GM18858 (cell line): ENCODE data around the gene ENOX1.

Experiments
- ATAC-seq: cut with Tn5 transposase; IDR thresholded peaks from one replicate; pipeline ENCODE4 v1.9.1; 2021; ENCODE audit not compliant: unreplicated experiment

Gene ENOX1

DNA sequence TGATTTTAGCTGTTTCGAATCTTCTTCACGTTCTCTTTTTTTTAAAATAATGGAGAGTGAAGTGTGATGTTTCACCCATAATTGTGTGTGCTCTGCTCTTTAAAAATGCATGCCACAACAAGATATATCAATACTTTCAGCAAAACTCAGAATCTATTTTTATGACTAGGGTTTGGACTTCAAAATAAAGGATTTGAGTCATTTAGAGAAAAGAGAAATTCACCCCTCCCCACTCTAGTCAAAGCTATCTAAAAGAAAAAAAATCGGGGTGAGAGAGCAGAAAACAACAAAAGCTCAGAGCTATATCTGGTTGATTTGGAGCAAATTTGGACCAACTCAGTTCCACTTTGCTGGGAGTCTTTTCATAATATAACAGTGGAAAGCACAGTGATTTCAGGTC lies 518.9 kb downstream of the ENOX1 start:
- ATAC-seq, result no peak

GRCh38 chr13:43266936-43267615 lies 519.7 kb downstream of the ENOX1 start:
- no peak for ATAC-seq

DNA sequence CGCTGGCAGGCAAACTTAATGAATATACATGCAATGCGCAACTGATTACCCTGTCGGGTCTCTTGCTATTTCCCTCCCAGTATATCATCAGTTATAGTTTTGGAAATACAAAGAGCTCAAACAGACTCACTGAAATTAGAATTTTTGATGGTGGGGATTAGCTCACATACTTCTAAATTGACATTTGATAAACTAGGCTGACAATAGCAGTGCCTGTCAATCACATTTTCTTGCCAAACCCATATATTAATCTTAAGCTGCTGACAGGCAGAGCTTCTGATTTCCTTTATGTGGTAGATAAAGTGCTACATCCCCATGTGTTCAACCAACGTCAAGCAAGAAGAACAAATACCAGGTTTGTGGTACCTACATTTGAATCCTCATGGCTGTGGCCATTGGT lies 521.7 kb downstream of the ENOX1 start:
- no peak for ATAC-seq

GRCh38 chr13:43264458-43264857 lies 522.3 kb downstream of the ENOX1 start:
- ATAC-seq, result no peak

GRCh38 chr13:43263047-43263446 lies 523.7 kb downstream of the ENOX1 start:
- ATAC-seq, result no peak

DNA sequence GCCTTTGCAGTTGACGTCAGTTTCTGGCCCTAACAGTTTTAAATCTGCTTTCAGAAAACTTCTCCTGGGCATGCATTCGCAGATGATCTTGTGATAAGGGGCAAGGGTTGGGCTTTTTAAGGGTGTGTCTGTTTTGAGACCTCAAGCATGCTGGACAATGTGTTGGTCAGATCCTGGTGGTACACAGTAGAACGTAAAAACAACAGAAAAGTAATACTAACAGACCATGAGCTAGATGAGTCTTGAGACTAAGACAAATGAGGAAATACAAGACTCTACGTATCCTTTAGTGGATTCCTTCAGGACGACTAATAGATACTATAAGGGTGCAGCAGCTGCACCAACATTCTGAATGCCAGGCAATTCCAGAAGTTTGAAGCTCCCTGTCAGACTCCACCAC lies 525.8 kb downstream of the ENOX1 start:
- ATAC-seq, result no peak

DNA sequence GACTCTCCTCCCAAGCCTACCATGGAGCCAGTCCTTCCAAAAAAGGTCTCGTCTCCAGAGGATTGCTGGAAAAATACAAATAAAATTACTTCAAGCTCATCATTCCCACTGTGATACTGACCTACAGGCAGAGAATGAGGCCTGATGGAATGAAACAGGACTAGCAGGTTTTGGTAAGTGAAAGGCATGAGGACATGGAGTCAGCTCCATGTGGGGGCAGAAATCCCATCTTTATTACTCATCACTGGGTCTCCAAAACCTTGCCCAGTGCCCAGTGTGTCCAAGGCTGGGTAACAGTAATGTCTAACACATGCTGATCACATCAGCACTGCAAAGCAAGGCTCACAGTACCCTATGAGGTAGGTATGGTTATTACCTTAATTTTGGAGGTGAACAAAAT lies 528.0 kb downstream of the ENOX1 start:
- no peak for ATAC-seq

DNA sequence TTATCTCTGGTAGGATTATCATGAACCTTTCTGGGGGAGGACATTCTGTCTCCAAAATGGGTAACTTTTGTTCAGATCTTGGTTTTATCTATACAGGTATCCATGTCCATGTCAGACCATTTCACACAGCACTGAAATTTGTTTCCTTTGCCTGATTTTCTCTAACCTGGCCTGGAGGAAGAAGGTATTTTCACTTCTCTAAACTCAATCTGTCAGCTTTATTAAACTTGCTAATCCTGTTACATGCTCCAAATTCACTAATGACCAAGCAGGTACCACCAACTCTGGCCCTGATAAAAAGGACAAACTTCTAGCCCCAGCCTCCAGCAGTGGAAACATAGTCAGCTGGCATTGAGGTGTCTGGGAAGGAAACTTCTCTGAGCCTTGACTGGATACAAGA lies 529.0 kb downstream of the ENOX1 start:
- no peak for ATAC-seq

GRCh38 chr13:43251961-43252360 lies 534.8 kb downstream of the ENOX1 start:
- ATAC-seq, result no peak

GRCh38 chr13:43246382-43246781 lies 540.4 kb downstream of the ENOX1 start:
- ATAC-seq, result no peak

- ATAC-seq, result no peak
Observed at GRCh38 chr13:43245374-43245964, 541.3 kb downstream of the ENOX1 start.

GRCh38 chr13:43244481-43244880 lies 542.3 kb downstream of the ENOX1 start:
- no peak for ATAC-seq

GRCh38 chr13:43243711-43244110 lies 543.1 kb downstream of the ENOX1 start:
- ATAC-seq, result no peak

DNA sequence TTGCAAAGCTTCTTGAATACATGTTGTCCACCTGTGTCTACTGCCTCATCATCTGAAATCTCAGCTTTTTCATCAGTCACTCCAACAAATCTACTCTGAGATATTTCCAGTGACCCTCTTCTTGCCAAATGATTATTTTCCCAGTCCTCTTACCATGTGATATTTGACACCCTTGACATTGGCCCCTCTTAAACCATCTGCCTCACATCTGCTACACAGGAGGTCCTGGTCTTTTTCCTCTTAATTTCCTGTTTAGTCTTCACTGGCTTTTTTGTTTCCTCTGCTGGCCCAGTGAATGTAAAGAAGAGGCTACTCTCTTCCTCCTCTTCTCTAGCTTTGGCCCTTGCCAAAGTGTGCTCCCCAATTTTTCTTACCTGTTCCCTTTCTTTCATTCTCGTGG lies 544.7 kb downstream of the ENOX1 start:
- ATAC-seq, result no peak

- ATAC-seq, result peak; percentile 90
Observed at GRCh38 chr13:43240278-43240677, 546.5 kb downstream of the ENOX1 start.

DNA sequence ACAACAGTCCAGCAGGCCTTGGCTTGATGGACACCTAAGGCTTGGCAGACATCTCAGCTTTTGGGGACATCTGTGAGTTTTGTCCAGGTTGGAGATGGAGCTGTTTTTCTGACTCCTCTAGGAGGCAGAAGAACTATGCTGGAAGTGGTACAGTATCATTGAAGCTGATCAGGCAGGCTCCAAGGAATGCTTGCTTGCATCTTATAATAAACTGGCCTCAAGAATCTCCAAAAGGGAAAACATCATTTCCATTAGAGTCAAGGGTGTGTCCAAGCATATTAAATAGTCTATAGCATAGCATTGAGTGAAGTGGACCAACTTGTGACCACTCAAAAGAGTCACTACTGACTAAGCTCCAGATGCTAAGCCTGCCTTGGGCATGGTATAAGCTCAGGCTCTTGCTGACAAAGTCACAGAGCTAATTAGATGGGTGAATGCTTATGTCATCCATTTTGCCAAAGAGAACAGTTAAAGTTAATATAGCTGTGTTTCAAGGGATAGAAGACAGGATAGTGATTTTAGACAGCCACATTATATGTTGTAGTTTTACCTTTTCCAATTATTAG lies 547.4 kb downstream of the ENOX1 start:
- ATAC-seq, result no peak

GRCh38 chr13:43238341-43239083 lies 548.3 kb downstream of the ENOX1 start:
- ATAC-seq, result no peak

- no peak for ATAC-seq
Observed at GRCh38 chr13:43237616-43238015, 549.2 kb downstream of the ENOX1 start.

GRCh38 chr13:43235028-43235427 lies 551.7 kb downstream of the ENOX1 start:
- ATAC-seq, result no peak

DNA sequence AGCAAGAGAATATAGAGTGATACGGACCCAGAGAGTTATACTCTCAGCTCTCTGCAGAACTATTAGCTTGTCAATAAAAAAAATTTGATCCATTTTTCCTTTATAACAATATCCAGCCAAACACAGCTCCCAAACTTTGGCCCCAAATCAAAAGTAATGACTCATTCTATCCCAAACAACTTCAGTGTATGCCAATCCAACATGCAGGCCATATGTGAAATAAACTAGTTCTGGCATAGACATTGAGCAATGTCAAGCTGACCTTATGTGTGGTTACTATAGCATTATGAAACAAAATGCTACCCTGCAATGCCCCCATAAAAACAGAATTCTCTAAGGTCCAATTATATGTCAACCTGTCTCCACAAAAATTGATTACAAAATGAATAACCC lies 553.9 kb downstream of the ENOX1 start:
- ATAC-seq, result no peak

DNA sequence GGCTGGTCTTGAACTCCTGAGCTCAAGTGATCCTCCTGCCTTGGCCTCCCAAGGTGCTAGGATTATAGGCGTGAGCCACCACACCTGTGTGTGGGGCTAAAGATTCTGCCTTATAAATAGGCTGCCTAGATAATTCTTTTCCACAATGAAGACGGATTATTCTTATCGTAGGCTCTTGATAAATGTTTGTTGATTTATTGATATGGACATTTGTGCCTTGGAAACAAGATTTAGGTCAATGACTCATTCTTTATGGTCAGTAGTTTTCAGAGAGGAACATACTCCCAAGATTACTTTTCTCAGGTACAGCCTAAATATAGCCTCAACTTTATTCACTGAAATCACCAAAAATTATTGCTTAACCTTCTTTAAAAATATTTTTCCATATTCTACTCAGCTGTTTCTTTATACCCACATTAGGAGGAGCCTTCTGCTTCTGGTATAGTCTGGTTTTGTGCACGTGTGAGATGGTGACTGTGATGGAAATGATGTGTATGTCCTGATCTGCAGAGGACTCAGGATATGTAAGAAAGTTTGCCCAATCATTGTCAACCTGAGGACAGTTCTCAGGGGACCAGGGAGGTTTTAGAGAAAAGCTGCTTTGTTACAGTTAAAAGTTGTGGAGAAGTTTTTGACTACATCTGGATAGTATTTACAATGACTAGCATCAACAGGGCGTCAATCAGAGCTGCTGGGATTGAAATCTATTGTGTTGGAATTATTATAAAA lies 554.5 kb downstream of the ENOX1 start:
- ATAC-seq, result no peak
